ENCODE measurements around the gene CSNK1G1.
"Not testable (repeated sequence)": the region's sequence is repeated elsewhere in the genome, so short reads cannot be mapped to it uniquely, and the experiment has no call there.

CSNK1G1 gene

GRCh38 chr15:64288577-64288976 lies 67.4 kb downstream of the CSNK1G1 start:
- DNase-seq (ENCODE audit: low read depth, low spot score) = peak; percentile 8

GRCh38 chr15:64287953-64288352 lies 68.0 kb downstream of the CSNK1G1 start:
- no peak for DNase-seq (ENCODE audit: low read depth, low spot score)

- no peak for DNase-seq (ENCODE audit: low read depth, low spot score)
Measured at GRCh38 chr15:64286473-64286872, 69.5 kb downstream of the CSNK1G1 start.

GRCh38 chr15:64285871-64286270 lies 70.1 kb downstream of the CSNK1G1 start:
- DNase-seq (ENCODE audit: low read depth, low spot score) = no peak

GRCh38 chr15:64285150-64285549 lies 70.8 kb downstream of the CSNK1G1 start:
- no peak for DNase-seq (ENCODE audit: low read depth, low spot score)

- peak; percentile 41 for DNase-seq (ENCODE audit: low read depth, low spot score)
Measured at GRCh38 chr15:64284042-64284441, 71.9 kb downstream of the CSNK1G1 start.

- DNase-seq (ENCODE audit: low read depth, low spot score) = peak; percentile 9
Measured at GRCh38 chr15:64282701-64283100, 73.3 kb downstream of the CSNK1G1 start.

GRCh38 chr15:64279131-64279530 lies 76.8 kb downstream of the CSNK1G1 start:
- DNase-seq (ENCODE audit: low read depth, low spot score) = no peak

GRCh38 chr15:64275934-64276333 lies 80.0 kb downstream of the CSNK1G1 start:
- no peak for DNase-seq (ENCODE audit: low read depth, low spot score)

- no peak for DNase-seq (ENCODE audit: low read depth, low spot score)
Measured at GRCh38 chr15:64274341-64274950, 81.5 kb downstream of the CSNK1G1 start.

GRCh38 chr15:64267331-64267973 lies 88.5 kb downstream of the CSNK1G1 start:
- DNase-seq (ENCODE audit: low read depth, low spot score) = no peak

- not testable (repeated sequence) for DNase-seq (ENCODE audit: low read depth, low spot score)
Measured at GRCh38 chr15:64265188-64265587, 90.8 kb downstream of the CSNK1G1 start.

- no peak for DNase-seq (ENCODE audit: low read depth, low spot score)
Measured at GRCh38 chr15:64264502-64264901, 91.5 kb downstream of the CSNK1G1 start.

GRCh38 chr15:64263567-64263966 lies 92.4 kb downstream of the CSNK1G1 start:
- no peak for DNase-seq (ENCODE audit: low read depth, low spot score)

- no peak for DNase-seq (ENCODE audit: low read depth, low spot score)
Measured at GRCh38 chr15:64256051-64256450, 99.9 kb downstream of the CSNK1G1 start.

- no peak for DNase-seq (ENCODE audit: low read depth, low spot score)
Measured at GRCh38 chr15:64251658-64252057, 104.3 kb downstream of the CSNK1G1 start.

GRCh38 chr15:64251121-64251520 lies 104.9 kb downstream of the CSNK1G1 start:
- DNase-seq (ENCODE audit: low read depth, low spot score) = peak; percentile 69

GRCh38 chr15:64249883-64250575 lies 105.9 kb downstream of the CSNK1G1 start:
- DNase-seq (ENCODE audit: low read depth, low spot score) = no peak

GRCh38 chr15:64249406-64249805 lies 106.6 kb downstream of the CSNK1G1 start:
- DNase-seq (ENCODE audit: low read depth, low spot score) = peak; percentile 10

GRCh38 chr15:64247906-64248541 lies 107.9 kb downstream of the CSNK1G1 start:
- DNase-seq (ENCODE audit: low read depth, low spot score) = peak; percentile 93

GRCh38 chr15:64247535-64247905 lies 108.5 kb downstream of the CSNK1G1 start:
- DNase-seq (ENCODE audit: low read depth, low spot score) = no peak

- peak; percentile 83 for DNase-seq (ENCODE audit: low read depth, low spot score)
Measured at GRCh38 chr15:64246364-64247189, 109.4 kb downstream of the CSNK1G1 start.
